MCF 10A (cell line): ENCODE results near the gene OSBPL2. TPM values are rescaled to one million over a fixed set of nuclear protein-coding genes. Genes with fewer than 3 reads are reported as not detected.

Source experiments
- BruUV-seq: library from RNA; stranded (reverse); fragments of 400-500 nt; replicated peaks from 2 replicates; lab custom pipeline; 2021; lab: Mats Ljungman, UMichigan
- CTCF ChIA-PET: fragments of 300-600 bp; sonication (Branson Sonifier 250); formaldehyde crosslinking; extraction: SDS; loops from one replicate; lab custom pipeline; 2021; ENCODE audit warnings: antibody characterized with exemption, inconsistent platforms; lab: Yijun Ruan, JAX
- POLR2A ChIA-PET: fragments of 300-600, 350-650 bp; sonication (Branson Sonifier 250); formaldehyde crosslinking; extraction: SDS; loops from one replicate; lab custom pipeline; 2020; ENCODE audit warnings: antibody characterized with exemption, inconsistent platforms; lab: Yijun Ruan, JAX
- DNase-seq: peaks from one replicate; pipeline ENCODE4 v3.0.0-alpha.2; 2018; ENCODE audit not compliant: unreplicated experiment
- H3K27ac Mint-ChIP-seq: one replicate; pipeline ENCODE4 v1.8.0; 2022; ENCODE audit warnings: mild to moderate bottlenecking, low read depth, mixed read lengths; ENCODE audit not compliant: unreplicated experiment
- H3K27me3 Mint-ChIP-seq: one replicate; pipeline ENCODE4 v1.8.0; 2022; ENCODE audit warnings: mixed read lengths; ENCODE audit not compliant: insufficient read depth, unreplicated experiment
- H3K36me3 Mint-ChIP-seq: one replicate; pipeline ENCODE4 v1.8.0; 2022; ENCODE audit warnings: mild to moderate bottlenecking, moderate library complexity, mixed read lengths; ENCODE audit not compliant: insufficient read depth, unreplicated experiment
- H3K4me1 Mint-ChIP-seq: one replicate; pipeline ENCODE4 v1.8.0; 2022; ENCODE audit warnings: mixed read lengths; ENCODE audit not compliant: insufficient read depth, unreplicated experiment
- H3K4me3 Mint-ChIP-seq: one replicate; pipeline ENCODE4 v1.8.0; 2022; ENCODE audit warnings: mild to moderate bottlenecking, moderate library complexity, mixed read lengths; ENCODE audit not compliant: unreplicated experiment
- H3K9me3 Mint-ChIP-seq: one replicate; pipeline ENCODE4 v1.8.0; 2022; ENCODE audit warnings: mixed read lengths; ENCODE audit not compliant: unreplicated experiment
- intact Hi-C: fragments of 100-400 bp; cut with micrococcal nuclease; formaldehyde crosslinking; loops from 2 replicates; pipeline ENCODE4 v1.14.1; 2022
- total RNA-seq: library from RNA; stranded (reverse); gene quantifications from 2 replicates; pipeline ENCODE4 v1.2.3, GENCODE V29; 2022
- TF ChIP-seq, protein P1 (sequence below): fragments of 200-600 bp; IDR thresholded peaks from one replicate; pipeline ENCODE4 v1.8.0; 2022; ENCODE audit warnings: antibody characterized with exemption, mild to moderate bottlenecking; ENCODE audit not compliant: unreplicated experiment

OSBPL2 gene
- total RNA-seq, 1 experiment from 2014 or later: 38.8 TPM

DNA sequence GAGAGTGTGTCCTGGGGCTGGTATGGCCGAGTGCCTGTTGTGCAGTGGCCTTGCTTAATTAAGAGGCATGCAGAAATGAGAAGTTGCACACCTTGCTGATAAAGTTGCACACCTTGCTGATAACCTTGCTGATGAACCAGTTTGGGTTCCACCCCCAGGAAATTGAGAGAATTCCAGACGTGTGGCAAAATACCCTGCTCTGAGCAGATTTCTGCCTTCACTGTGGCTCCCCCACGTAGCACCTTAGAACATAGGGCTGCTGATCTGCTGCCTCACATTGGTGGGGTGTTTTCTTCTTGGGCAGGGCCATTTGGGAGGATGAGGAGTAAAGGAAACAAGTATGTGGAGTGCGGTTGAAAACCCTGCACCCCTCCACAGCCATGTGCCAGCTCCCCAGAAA, 42.0 kb downstream of the OSBPL2 start:
- no peak overlapping the region for H3K27ac Mint-ChIP-seq

DNA sequence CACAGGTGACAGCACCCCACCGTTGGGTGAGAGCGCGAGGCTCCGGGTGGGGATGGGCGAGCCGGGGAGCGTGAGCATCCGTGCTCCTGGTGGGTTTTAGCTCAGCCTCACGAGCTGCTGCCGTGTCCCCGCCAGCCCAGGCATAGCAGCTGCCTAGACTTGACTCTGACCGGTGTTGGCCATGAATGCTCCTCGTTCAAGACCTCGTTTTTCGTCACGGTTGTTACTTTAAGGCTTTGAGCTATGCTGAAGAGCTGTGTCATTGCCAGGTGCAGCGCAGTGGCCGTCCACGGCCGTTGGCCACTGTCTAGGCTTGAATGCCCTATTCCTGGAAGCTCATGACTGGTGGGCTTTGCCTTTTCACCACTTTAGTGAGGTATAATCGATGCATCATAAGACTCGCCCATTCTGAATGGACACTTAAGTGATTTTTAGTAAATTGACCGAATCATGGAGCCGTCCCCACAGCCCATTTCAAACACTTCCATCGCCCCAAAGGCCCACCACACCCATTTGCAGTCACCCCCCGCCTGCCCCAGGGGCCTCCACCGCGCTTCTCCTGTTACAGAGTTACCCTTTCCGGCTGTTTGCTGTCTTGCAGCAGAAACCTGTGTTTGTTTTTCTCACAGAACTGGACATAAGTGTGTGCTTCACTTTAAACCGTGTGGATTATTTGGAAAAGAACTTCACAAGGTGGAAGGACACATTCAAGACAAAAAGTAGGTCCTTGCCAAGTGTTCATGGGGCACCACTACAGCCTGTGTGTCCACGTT, 43.0 kb downstream of the OSBPL2 start:
- Mint-ChIP-seq H3K9me3 (no peaks in the 10 kb centered on the region), H3K4me3 (no peak overlapping the region), H3K27ac (no peak overlapping the region), H3K36me3 (peaks cover 73% of the 10 kb centered on the region), H3K27me3 (no peaks in the 10 kb centered on the region), H3K4me1 (no peaks in the 10 kb centered on the region)
- no TSS peak for BruUV-seq
- TF ChIP-seq, protein P1, sequence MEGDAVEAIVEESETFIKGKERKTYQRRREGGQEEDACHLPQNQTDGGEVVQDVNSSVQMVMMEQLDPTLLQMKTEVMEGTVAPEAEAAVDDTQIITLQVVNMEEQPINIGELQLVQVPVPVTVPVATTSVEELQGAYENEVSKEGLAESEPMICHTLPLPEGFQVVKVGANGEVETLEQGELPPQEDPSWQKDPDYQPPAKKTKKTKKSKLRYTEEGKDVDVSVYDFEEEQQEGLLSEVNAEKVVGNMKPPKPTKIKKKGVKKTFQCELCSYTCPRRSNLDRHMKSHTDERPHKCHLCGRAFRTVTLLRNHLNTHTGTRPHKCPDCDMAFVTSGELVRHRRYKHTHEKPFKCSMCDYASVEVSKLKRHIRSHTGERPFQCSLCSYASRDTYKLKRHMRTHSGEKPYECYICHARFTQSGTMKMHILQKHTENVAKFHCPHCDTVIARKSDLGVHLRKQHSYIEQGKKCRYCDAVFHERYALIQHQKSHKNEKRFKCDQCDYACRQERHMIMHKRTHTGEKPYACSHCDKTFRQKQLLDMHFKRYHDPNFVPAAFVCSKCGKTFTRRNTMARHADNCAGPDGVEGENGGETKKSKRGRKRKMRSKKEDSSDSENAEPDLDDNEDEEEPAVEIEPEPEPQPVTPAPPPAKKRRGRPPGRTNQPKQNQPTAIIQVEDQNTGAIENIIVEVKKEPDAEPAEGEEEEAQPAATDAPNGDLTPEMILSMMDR: no peak
- CTCF ChIA-PET: no interaction called here
- intact Hi-C loops: no loop called here
- DNase-seq: no peak
- POLR2A ChIA-PET: no interaction called here

More for the DNA sequence above, 42.0 kb downstream of the OSBPL2 start:
- DNase-seq: no peak
- ChIA-PET POLR2A (no interaction called here), CTCF (interaction anchor here (0.6 kb wide), 1 partner anchor 139 kb away, joined by 3 read pairs; no protein-coding TSS in a partner anchor)
- Mint-ChIP-seq H3K27me3 (no peaks in the 10 kb centered on the region), H3K4me3 (no peak overlapping the region), H3K4me1 (no peaks in the 10 kb centered on the region), H3K9me3 (no peaks in the 10 kb centered on the region), H3K36me3 (peaks cover 78% of the 10 kb centered on the region)
- BruUV-seq: no TSS peak
- TF ChIP-seq, protein P1: no peak
- intact Hi-C loops: no loop called here

DNA sequence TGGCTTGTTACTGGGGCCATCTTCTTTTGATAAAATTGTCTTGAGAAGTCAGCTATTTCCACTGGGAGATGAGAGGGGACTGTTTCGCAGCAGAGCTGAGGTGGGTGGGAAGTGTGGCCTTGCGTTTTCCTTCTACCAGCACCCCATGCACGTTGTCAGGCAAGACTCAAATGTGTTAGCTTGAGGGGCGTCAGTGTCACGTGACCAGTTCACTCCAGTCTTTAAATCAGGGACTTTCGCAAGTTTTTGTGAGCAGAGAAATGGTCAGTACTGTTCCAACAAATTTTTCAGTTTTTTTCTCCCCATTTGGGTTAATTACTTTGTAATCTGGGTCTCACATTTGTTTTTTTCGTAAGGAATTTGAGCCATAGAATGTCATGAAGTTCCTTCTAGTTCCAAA, 43.8 kb downstream of the OSBPL2 start:
- TF ChIP-seq, protein P1: no peak
- BruUV-seq: no TSS peak
- no peak overlapping the region for H3K27ac Mint-ChIP-seq
- H3K9me3 Mint-ChIP-seq: no peaks in the 10 kb centered on the region
- DNase-seq: no peak
- H3K4me1 Mint-ChIP-seq: no peaks in the 10 kb centered on the region
- POLR2A ChIA-PET: no interaction called here
- no peaks in the 10 kb centered on the region for H3K27me3 Mint-ChIP-seq
- intact Hi-C loops: no loop called here
- H3K36me3 Mint-ChIP-seq: peaks cover 71% of the 10 kb centered on the region
- H3K4me3 Mint-ChIP-seq: no peak overlapping the region
- CTCF ChIA-PET: no interaction called here

DNA sequence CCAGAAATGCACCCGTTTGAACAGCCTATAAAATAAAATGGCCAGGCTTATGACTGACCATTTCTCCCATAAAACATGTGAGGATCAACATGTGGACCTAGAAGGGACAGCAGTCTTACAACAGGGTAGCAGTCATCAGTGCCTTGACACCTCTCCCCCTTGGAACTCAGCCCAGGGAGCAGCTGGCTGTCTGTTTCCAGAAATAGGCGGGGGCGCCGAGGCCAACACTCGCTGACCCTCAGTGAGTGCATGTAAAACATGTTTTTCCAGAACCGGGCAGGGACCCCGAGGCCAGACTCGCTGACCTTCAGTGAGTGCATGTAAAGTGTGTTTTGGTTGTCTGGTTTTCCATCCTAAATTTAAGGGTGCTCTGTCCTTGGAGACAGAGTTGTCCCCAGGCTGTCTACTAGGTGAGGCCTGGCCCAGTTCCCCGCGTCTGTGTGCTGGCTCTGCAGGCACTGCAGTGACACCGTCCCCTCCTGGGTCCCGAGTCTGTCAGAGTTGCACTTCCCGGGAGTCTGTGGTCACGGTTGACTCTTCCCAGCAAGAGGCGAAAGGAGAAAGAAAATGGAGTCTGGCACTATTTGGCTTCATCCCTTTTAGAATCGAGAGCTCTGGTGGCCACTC, 44.7 kb downstream of the OSBPL2 start:
- H3K27me3 Mint-ChIP-seq: no peaks in the 10 kb centered on the region
- BruUV-seq: no TSS peak
- ChIA-PET POLR2A (no interaction called here), CTCF (interaction anchor here (0.9 kb wide), 1 partner anchor 19 kb away, joined by 6 read pairs; no protein-coding TSS in a partner anchor)
- H3K36me3 Mint-ChIP-seq: peaks cover 69% of the 10 kb centered on the region
- no peaks in the 10 kb centered on the region for H3K4me1 Mint-ChIP-seq
- DNase-seq: no peak
- intact Hi-C loops: no loop called here
- H3K27ac Mint-ChIP-seq: no peak overlapping the region
- no peaks in the 10 kb centered on the region for H3K9me3 Mint-ChIP-seq
- TF ChIP-seq, protein P1: no peak
- no peak overlapping the region for H3K4me3 Mint-ChIP-seq
